Peyer's patch (tissue), 4 donors: ENCODE data around the gene RUNDC3A.

ENCODE experiments used
- CTCF ChIP-seq, 6 experiments: fragments of 450-650 bp in 4 of 6; fragments of 200-600 bp in 2 of 6; sonication (generic) in 1 of 6; IDR thresholded peaks; one replicate each; pipeline ENCODE4 v1.5.1; 2017 to 2019; ENCODE audit warnings: antibody characterized with exemption in 6 of 6, mild to moderate bottlenecking in 3 of 6, moderate library complexity in 1 of 6
- POLR2A ChIP-seq, 2 donors: fragments of 450-650 bp; IDR thresholded peaks; one replicate each; pipeline ENCODE4 v1.5.1; 2017; ENCODE audit warnings: antibody characterized with exemption in 2 of 2, mild to moderate bottlenecking in 2 of 2, moderate library complexity in 2 of 2

- TF ChIP-seq CTCF (IDR thresholded peaks at IDR 0.05) (no peak), POLR2A (IDR thresholded peaks at IDR 0.05) (no peak)
Observed at GRCh38 chr17:44263345-44263902, 45.0 kb upstream of the RUNDC3A start.
